Chondrocyte (in vitro differentiated cells): ENCODE data around the gene DCP1A. TPM values are rescaled to one million over a fixed set of nuclear protein-coding genes. Genes with fewer than 3 reads are reported as not detected.

Experiments used
- DNase-seq: peaks from one replicate; pipeline ENCODE4 v3.0.0; 2021; ENCODE audit warnings: mixed read lengths, low spot score
- H3K27ac Mint-ChIP-seq: one replicate; pipeline ENCODE4 v1.8.0; 2021; ENCODE audit warnings: mild to moderate bottlenecking, moderate library complexity, mixed read lengths; ENCODE audit not compliant: unreplicated experiment
- H3K27me3 Mint-ChIP-seq: 2 replicates; pipeline ENCODE4 v1.8.0; 2021; ENCODE audit warnings: low read depth, mixed read lengths
- H3K36me3 Mint-ChIP-seq: 2 replicates; pipeline ENCODE4 v1.8.0; 2021; ENCODE audit warnings: low read depth, mixed read lengths
- H3K4me1 Mint-ChIP-seq: 2 replicates; pipeline ENCODE4 v1.8.0; 2021; ENCODE audit warnings: low read depth, mild to moderate bottlenecking, mixed read lengths
- H3K4me3 Mint-ChIP-seq: one replicate; pipeline ENCODE4 v1.8.0; 2021; ENCODE audit warnings: mild to moderate bottlenecking, moderate library complexity, mixed read lengths; ENCODE audit not compliant: unreplicated experiment
- H3K9me3 Mint-ChIP-seq: 2 replicates; pipeline ENCODE4 v1.8.0; 2021; ENCODE audit warnings: low read depth, mixed read lengths
- total RNA-seq: library from RNA; stranded (reverse); gene quantifications from 3 replicates; pipeline ENCODE4 v1.2.1, GENCODE V29; 2021
- TF ChIP-seq, protein P1 (sequence below): fragments of 200-600 bp; sonication (generic); IDR thresholded peaks from 2 replicates; pipeline ENCODE4 v1.5.0; 2021; ENCODE audit warnings: antibody characterized with exemption, mild to moderate bottlenecking, moderate library complexity

DCP1A gene
- total RNA-seq, 1 donor from 2014 or later, result 15.6 TPM

GRCh38 chr3:53252096-53252946 lies 95.0 kb downstream of the DCP1A start:
- Mint-ChIP-seq H3K4me3 (peak overlapping the region; percentile 89), H3K36me3 (no peaks in the 10 kb centered on the region), H3K27me3 (no peaks in the 10 kb centered on the region), H3K27ac (peak overlapping the region; percentile 92), H3K4me1 (peaks cover 61% of the 10 kb centered on the region), H3K9me3 (no peaks in the 10 kb centered on the region)
- no peak for DNase-seq
- TF ChIP-seq, protein P1, sequence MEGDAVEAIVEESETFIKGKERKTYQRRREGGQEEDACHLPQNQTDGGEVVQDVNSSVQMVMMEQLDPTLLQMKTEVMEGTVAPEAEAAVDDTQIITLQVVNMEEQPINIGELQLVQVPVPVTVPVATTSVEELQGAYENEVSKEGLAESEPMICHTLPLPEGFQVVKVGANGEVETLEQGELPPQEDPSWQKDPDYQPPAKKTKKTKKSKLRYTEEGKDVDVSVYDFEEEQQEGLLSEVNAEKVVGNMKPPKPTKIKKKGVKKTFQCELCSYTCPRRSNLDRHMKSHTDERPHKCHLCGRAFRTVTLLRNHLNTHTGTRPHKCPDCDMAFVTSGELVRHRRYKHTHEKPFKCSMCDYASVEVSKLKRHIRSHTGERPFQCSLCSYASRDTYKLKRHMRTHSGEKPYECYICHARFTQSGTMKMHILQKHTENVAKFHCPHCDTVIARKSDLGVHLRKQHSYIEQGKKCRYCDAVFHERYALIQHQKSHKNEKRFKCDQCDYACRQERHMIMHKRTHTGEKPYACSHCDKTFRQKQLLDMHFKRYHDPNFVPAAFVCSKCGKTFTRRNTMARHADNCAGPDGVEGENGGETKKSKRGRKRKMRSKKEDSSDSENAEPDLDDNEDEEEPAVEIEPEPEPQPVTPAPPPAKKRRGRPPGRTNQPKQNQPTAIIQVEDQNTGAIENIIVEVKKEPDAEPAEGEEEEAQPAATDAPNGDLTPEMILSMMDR, result no peak

GRCh38 chr3:53250881-53251605 lies 96.3 kb downstream of the DCP1A start:
- no peak for DNase-seq
- Mint-ChIP-seq H3K36me3 (no peaks in the 10 kb centered on the region), H3K27me3 (no peaks in the 10 kb centered on the region)

DNA sequence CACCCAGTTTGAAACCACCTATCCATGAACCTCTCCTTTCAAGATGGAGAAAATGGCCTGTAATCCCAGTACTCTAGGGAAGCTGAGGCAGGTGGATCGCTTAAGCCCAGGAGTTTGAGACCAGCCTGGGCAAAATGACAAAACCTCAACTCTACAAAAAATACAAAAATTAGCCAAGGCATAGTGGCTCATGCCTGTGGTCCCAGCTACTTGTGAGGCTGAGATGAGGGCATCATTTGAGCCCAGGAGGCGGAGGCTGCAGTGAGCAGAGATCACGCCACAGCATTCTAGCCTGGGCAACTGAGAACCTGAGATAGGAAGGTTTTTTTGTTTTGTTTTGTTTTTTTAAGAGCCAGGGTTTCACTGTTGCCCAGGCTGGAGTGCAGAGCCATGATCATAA lies 96.9 kb downstream of the DCP1A start:
- no peak for DNase-seq
- H3K4me1 Mint-ChIP-seq, result peaks cover 61% of the 10 kb centered on the region

More at GRCh38 chr3:53250881-53251605, 96.3 kb downstream of the DCP1A start:
- TF ChIP-seq, protein P1, result no peak
- H3K4me3 Mint-ChIP-seq, result no peak overlapping the region
- no peaks in the 10 kb centered on the region for H3K9me3 Mint-ChIP-seq
- H3K27ac Mint-ChIP-seq, result peak overlapping the region; percentile 92
- peaks cover 61% of the 10 kb centered on the region for H3K4me1 Mint-ChIP-seq

DNA sequence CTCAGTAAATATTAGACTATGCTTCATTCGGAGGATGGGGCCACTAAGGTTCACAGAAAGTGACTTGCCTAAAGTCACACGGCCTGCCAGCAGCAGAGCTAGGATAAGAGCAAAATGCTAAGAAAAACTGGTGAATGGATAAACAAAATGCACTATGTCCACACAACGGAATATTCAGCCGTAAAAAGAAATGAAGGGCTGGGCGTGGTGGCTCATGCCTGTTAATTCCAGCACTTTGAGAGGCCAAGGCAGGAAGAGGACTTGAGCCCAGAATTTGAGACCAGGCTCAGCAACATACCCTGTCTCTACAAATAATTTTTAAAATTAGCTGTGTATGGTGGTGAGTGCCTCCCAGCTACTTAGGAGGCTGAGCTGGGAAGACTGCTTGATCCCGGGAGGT lies 99.2 kb downstream of the DCP1A start:
- Mint-ChIP-seq H3K27ac (peak overlapping the region; percentile 36), H3K4me1 (peaks cover 60% of the 10 kb centered on the region), H3K27me3 (no peaks in the 10 kb centered on the region), H3K4me3 (no peak overlapping the region), H3K36me3 (no peaks in the 10 kb centered on the region), H3K9me3 (no peaks in the 10 kb centered on the region)
- no peak for DNase-seq
- TF ChIP-seq, protein P1, result no peak

More for the DNA sequence above, 96.9 kb downstream of the DCP1A start:
- H3K4me3 Mint-ChIP-seq, result no peak overlapping the region
- TF ChIP-seq, protein P1, result no peak
- H3K9me3 Mint-ChIP-seq, result no peaks in the 10 kb centered on the region
- peak overlapping the region; percentile 92 for H3K27ac Mint-ChIP-seq
- H3K36me3 Mint-ChIP-seq, result no peaks in the 10 kb centered on the region
- no peaks in the 10 kb centered on the region for H3K27me3 Mint-ChIP-seq

- Mint-ChIP-seq H3K9me3 (no peaks in the 10 kb centered on the region), H3K4me1 (peaks cover 60% of the 10 kb centered on the region), H3K27me3 (no peaks in the 10 kb centered on the region), H3K27ac (no peak overlapping the region), H3K4me3 (no peak overlapping the region), H3K36me3 (no peaks in the 10 kb centered on the region)
- DNase-seq, result no peak
- TF ChIP-seq, protein P1, result no peak
These were observed 99.7 kb downstream of the DCP1A start for GRCh38 chr3:53247619-53248018.
